ENCODE measurements around the gene TUBGCP6.
A peak's percentile ranks its signal among the peaks of the same experiment; 100 is the strongest.

TUBGCP6 gene

GRCh38 chr22:50264104-50264745 lies 19.4 kb upstream of the TUBGCP6 start:
- DNase-seq (ENCODE audit: low spot score): no peak

DNA sequence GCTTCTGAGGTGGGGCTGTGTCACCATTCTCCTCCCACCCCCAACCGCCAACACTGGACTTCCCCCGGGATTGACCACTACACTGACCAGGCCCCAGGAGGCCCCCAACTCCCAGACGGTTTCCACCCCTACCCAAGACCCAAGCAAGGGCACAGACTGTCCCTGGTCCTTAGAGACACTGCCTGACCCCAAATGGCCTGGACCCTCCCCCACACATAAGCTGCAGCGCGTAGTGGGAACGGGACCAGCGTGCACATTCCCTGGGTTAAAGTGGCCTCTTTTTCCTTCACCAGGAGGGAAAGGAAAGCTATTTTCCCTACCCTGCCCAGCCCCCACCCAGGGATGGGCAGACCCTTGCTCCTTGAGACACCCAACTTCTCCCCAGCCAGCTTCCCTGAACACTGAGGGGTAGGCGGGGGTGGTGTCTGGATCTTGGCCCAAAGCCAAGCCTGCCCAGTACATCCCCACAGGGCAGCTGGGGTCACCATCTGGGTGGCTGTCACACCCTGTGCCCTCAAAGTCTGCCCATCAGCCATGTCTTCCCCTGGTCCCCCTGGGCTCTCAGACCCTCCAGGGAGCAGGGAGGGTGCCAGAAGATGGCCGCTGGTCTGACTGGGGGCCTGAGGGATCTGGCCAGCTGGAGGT lies 18.3 kb upstream of the TUBGCP6 start:
- no peak for DNase-seq (ENCODE audit: low spot score)

DNA sequence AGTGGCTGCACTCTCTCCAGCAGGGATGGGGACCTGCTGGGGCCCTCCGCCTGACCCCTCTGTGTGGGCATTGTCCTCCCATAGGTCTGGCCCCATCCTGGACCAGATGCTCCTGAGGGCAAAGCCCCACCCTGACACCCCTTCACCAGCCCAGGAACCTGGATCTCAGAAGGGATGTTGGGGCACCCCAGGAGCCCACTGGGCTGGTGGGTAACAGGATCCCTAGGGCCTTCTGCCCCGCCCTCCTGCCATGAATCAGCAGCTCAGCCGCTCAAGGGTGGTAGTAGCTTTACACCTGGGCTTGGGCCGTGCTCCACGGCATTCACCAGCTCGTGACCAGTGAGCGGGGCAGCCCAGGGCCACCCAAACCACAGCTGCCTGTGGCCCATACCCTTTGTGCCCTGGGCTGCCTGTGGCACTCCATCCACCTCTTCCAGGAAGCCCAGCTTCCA lies 17.7 kb upstream of the TUBGCP6 start:
- DNase-seq (ENCODE audit: low spot score): no peak

- peak; percentile 65 for DNase-seq (ENCODE audit: low spot score)
Observed at GRCh38 chr22:50261615-50262459, 17.0 kb upstream of the TUBGCP6 start, which contains the start of gene MAPK12. TSS of gene MAPK12 (minus strand) at chr22:50261683. CDS start at chr22:50261509, 174 bp downstream.

GRCh38 chr22:50260801-50261614 lies 16.2 kb upstream of the TUBGCP6 start:
- peak; percentile 56 for DNase-seq (ENCODE audit: low spot score)

DNA sequence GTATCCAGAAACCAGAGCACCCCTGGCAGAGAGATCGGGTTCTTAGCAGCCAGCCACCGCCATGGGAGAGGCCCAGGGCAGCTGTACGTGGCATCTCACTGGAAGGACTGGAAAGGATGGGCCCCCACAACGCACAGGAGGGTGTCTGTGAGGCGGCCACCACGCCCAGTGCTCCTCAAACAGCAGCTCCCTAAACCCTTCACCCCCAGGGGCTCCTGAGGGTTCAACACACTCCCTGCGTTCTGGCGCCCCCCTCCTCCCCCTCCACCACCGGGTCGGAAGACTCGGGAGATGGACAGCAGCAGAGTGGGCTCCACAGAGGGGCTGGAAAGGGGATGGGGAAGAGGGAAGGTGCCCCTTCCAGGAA lies 15.6 kb upstream of the TUBGCP6 start:
- DNase-seq (ENCODE audit: low spot score): no peak

DNA sequence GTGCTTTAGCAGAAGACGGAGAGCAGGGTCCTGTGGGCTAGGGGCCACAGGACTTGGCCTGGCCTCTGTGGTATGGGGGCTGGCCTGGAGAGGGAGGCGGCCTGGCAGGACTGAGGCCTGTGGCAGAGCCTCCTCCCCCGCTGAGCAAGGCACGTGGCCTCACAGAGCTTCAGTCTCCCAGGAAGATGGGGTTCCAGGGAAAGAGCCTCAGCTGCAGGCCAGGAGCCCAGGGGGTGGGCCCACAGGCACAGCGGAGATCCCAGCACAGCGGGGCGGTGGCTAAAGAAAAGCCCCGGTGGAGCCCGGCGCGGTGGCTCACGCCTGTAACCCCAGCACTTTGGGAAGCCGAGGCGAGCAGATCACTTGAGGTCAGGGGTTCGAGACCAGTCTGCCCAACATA lies 14.5 kb upstream of the TUBGCP6 start:
- no peak for DNase-seq (ENCODE audit: low spot score)

DNA sequence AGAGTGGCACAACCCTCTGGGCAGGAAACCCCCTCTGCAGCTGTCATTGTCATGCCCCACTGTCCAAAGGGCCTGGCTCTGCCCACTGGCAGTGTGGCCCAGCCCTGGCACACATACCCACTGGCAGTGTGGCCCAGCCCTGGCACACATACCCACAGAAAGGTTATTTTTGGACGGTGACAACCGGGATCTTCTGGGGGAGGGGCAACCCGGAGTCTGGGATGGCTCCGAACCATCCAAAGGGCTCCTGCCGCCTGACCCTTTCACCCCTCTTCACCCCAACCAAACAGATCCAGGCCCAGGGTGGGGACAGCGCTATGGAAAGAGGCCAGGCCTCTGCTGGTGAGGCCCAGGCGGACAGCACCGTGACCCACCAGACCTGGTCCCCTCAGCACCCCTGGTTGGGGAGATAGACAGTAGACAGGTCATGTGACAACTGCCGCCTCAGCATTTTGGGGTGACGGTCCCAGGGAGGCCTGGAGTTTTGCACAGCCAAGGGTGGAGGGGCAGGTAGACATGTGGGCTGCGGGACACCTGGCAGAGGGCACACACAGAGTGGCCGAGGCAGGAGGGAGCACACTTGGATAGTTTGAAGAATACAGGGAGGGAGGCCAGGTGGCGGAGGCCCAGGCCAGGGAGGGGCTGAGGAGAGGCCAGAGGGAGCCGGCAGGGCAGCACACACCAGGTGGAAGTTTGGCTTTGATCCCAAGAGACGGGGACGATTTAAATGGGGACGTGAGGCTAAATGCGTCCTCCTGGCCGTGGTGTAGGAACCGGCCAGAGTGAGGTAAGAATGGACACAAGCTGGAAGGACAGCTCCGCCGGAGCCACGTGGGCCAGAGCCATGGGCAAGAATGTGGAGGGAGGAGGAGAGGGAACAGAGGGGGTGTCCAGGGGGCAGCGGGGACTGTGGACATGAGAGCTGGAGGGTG lies 13.8 kb upstream of the TUBGCP6 start:
- DNase-seq (ENCODE audit: low spot score): no peak

DNA sequence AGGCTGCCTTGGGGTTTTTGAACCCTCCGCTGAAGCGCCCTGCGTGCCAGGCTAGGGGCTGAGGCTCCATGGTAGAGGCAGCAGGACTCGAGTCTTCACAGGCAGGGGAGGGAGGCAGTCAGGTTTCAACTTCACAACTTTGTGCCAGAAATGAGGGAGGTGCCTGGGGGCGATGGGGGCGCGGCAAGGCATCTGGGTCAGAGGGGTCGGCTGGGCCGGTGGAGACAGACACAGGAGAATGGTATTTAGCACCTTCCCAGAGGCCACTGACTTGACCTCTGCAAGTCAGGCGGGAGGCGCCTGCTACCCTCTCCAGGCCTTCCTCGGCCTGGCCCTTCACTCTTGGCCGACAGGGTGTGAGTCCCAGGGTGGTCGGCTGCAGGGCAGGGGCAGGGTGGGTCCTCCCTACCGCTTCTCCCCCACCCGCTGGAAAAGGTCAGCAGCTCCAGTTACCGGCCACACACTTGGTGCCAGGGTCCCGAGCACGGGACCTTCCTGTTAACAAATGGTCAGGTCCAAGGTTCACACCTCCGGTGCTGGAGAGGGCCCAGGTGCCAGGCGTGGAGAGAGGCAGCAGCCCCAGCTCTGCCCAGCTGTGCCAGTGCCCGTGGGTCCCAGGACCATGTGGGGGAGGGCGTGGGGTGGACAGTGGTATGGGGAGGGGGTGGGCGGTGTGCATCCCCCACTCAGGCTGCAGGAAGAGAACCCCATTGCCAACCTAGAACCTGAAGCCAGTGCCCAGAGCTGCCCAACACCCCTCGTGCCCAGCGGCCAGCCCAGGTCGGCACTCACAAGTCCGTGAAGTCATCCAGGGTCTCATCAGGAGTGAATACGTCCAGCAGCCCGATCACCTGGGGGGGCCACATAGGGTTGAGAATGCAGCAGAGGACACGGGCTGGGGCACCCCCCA lies 12.9 kb upstream of the TUBGCP6 start:
- DNase-seq (ENCODE audit: low spot score): no peak

DNA sequence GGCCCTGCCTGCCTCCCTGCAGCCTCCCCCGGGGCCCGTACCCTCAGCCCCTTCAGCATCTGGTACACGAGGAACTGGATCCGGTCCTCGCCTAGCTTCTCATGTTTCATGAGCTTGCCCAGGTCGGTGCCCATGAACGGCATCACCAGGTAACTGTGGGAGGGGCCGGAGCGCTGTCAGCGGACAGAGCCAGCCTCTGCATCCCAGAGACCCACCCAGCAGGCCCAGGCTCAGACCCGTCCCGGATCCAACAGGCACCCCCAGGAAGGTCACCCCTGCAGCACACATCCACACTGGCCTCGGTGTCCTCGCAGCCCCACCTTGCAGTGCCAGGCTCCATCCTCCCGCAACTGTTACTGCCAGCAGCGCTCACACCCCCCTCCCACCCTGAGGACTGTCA lies 12.2 kb upstream of the TUBGCP6 start:
- no peak for DNase-seq (ENCODE audit: low spot score)

- no peak for DNase-seq (ENCODE audit: low spot score)
Observed at GRCh38 chr22:50256258-50256862, 11.5 kb upstream of the TUBGCP6 start.

DNA sequence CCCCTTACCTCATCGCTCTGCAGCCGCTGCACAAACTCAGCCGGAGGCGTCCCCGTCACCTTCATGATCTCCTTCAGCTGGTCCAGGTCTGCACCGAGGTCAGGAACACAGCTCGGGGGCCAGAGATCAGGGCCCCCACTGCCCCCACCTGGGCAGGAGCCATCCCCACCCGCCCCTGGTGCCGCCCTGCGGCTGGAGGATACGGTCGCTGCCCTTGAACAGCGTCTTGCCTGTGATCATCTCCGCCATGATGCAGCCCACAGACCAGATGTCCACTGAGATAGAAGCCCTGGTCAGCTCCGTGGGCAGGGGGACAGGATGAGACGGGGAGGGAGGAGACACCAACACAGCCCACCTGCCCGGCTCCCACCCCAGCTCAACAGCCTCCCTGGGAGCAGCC lies 10.8 kb upstream of the TUBGCP6 start:
- DNase-seq (ENCODE audit: low spot score): no peak

- no peak for DNase-seq (ENCODE audit: low spot score)
Observed at GRCh38 chr22:50255099-50255498, 10.3 kb upstream of the TUBGCP6 start.

DNA sequence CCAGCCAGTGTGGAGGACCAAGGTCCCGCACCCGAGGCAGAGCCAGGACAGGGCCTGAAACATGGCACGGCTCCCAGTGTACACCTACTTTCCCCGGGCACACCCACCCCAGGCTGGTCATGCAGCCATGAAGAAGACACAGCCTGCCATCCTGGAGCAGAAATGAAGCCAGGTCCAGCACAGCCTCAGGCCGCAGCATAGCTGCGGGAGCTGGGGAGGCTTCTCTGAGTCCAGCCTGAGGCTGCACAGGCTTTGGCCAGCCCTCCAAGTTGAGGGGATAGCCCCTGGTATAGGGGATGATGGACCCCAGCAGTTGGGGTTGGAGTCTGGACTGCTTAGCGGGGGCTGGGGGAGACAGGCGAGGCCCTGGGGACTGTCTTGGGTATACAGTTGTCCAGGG lies 9.1 kb upstream of the TUBGCP6 start:
- no peak for DNase-seq (ENCODE audit: low spot score)

DNA sequence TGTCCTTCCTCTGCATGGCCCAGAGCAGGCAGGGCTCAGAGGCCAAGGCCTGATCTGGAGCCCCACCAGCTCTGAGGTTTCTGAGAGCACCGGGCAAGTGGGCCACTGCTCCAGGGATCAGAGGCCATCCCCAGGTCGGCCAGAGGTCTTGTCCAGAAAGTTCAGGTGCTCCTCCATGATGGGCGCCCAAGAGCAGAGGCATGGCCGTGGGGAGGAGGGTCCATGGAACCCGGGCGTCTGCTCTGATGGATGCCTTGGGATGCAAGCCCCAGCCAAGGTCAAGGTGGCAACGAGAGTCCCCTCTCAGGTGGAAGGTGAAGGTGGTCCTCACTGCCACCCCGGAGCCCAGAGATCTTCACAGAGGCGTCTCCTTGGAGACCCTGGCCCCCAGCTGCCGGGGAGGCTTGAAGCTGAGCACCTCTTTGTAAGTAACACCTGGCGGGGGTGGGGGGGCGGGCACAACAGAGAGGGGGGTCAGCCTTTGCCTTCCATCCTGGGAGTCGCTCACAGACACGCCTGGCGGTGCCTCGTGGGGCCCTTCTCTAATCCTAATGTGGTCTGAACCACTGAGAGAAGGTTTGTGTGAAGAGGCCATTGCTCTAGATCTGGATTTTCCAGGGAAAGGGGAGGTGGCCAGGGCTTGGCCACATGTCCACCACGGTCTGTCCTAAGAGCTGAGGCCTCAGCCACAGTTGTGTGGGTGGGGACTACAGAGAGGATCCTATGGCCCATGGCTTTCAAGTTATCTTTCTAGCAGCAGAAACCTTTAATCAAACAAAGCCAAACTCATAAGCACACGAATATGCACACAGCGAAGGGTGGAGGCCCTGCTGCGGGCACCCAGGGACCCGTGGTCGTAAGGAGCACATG lies 8.5 kb upstream of the TUBGCP6 start:
- DNase-seq (ENCODE audit: low spot score): no peak

DNA sequence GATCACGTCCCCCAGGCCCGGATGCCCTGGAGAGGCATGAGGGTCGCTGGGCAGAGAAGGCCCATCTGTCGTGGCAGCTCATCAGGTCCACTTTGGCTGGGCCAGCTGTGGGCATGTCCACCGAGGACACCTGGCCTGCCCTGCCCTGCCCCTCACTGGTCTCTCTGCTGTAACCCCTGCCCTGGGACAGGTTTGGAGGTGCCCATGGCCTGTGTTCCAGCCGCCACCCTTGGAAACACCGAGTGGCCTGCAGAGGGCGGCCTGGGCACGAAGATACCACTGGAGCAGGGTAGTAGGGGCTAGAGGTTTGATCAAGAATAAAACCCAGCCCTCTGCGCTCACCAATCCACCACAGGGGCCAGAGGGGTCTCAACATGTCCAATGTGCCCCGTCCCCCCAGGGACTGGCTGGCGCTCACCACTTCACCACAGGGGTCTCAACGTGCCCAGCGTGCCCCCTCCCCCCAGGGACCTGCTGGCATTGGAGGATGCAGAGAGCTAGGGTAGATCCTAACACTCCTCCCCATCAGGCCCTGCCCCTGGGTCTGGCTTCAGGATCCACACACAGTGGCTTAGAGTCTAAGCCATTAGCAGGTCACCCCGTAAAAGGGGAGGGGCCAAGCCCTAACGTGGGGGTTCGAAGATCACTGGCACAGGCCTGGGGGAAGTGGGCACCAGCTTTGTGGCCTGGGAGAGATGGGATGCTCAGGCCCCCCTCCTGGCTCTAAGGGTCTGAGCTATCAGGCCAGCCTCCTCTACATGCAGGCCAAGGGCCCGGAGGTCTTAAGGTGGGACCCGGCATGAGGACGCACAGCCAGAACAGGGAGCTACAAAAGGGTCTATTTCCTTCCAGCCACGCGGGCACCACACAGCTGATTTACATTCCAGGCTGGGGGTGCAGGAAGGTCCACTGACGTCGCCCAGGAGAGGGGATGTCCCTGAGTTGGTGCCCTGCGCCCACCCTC lies 7.5 kb upstream of the TUBGCP6 start:
- peak; percentile 56 for DNase-seq (ENCODE audit: low spot score)
